Urothelium cell line (cell line): Measurements from ENCODE around the gene SLC51A.
A peak's percentile ranks its signal among the peaks of the same experiment; 100 is the strongest.

Experiments
- DNase-seq: peaks from one replicate; pipeline ENCODE4 v3.0.0; 2011; ENCODE audit warnings: low spot score, mixed read lengths
- FAIRE-seq: peaks from 2 replicates; lab custom pipeline; 2011; peaks lifted over from hg19 to GRCh38; lab: Jason Lieb, UNC

SLC51A gene

GRCh38 chr3:196214783-196215441, 1.4 kb upstream of the SLC51A start:
- no peak for FAIRE-seq
- DNase-seq = no peak

- FAIRE-seq = no peak
- no peak for DNase-seq
These were observed 777 bp upstream of the SLC51A start for GRCh38 chr3:196215493-196216020.

- DNase-seq (no peak), FAIRE-seq (no peak)
These were observed 412 bp downstream of the SLC51A start for GRCh38 chr3:196216681-196217211.

GRCh38 chr3:196217307-196218154, 1.2 kb downstream of the SLC51A start:
- DNase-seq (no peak), FAIRE-seq (no peak)

GRCh38 chr3:196218155-196218712, 1.9 kb downstream of the SLC51A start:
- no peak for DNase-seq
- no peak for FAIRE-seq

- peak; percentile 27 for DNase-seq
- FAIRE-seq = no peak
These were observed 3.0 kb downstream of the SLC51A start for GRCh38 chr3:196219194-196219969.

GRCh38 chr3:196219970-196220311, 3.6 kb downstream of the SLC51A start:
- no peak for FAIRE-seq

GRCh38 chr3:196220587-196220986, 4.3 kb downstream of the SLC51A start:
- DNase-seq (no peak), FAIRE-seq (no peak)

More at GRCh38 chr3:196219970-196220311, 3.6 kb downstream of the SLC51A start:
- DNase-seq = no peak

- no peak for FAIRE-seq
These were observed 4.7 kb downstream of the SLC51A start for GRCh38 chr3:196220991-196221390.

GRCh38 chr3:196222876-196223595, 6.7 kb downstream of the SLC51A start:
- DNase-seq (no peak), FAIRE-seq (no peak)

More at GRCh38 chr3:196220991-196221390, 4.7 kb downstream of the SLC51A start:
- no peak for DNase-seq

GRCh38 chr3:196225086-196225485, 8.8 kb downstream of the SLC51A start:
- DNase-seq (no peak), FAIRE-seq (no peak)

GRCh38 chr3:196225763-196226364, 9.5 kb downstream of the SLC51A start:
- DNase-seq (no peak), FAIRE-seq (no peak)

- FAIRE-seq (no peak), DNase-seq (no peak)
These were observed 10.8 kb downstream of the SLC51A start for GRCh38 chr3:196227121-196227561.

- FAIRE-seq = no peak
- DNase-seq = no peak
These were observed 11.5 kb downstream of the SLC51A start for GRCh38 chr3:196227629-196228493.

- no peak for FAIRE-seq
- DNase-seq = no peak
These were observed 16.0 kb downstream of the SLC51A start for GRCh38 chr3:196232154-196232881.

GRCh38 chr3:196232882-196233251, 16.5 kb downstream of the SLC51A start:
- DNase-seq (no peak), FAIRE-seq (no peak)

GRCh38 chr3:196235452-196236122, 19.3 kb downstream of the SLC51A start:
- FAIRE-seq (no peak), DNase-seq (no peak)
